Mammary epithelial cell (primary cell): ENCODE measurements around the gene DNAH10.

Experiments used
- CTCF ChIP-seq, 2 donors: IDR thresholded peaks in 1 of 2; conservative IDR thresholded peaks in 1 of 2; 2 replicates each; pipeline ENCODE4 v1.5.1; 2011 to 2012; ENCODE audit warnings: inconsistent platforms in 2 of 2, low read length in 2 of 2, mild to moderate bottlenecking in 2 of 2, control low read depth in 1 of 2, low read depth in 1 of 2; ENCODE audit not compliant: insufficient read depth in 1 of 2; ENCODE audit errors: extremely low read depth in 1 of 2
- EZH2 ChIP-seq: IDR thresholded peaks from 2 replicates; pipeline ENCODE4 v1.6.1; 2012; ENCODE audit warnings: low read length, inconsistent platforms, borderline replicate concordance

DNA sequence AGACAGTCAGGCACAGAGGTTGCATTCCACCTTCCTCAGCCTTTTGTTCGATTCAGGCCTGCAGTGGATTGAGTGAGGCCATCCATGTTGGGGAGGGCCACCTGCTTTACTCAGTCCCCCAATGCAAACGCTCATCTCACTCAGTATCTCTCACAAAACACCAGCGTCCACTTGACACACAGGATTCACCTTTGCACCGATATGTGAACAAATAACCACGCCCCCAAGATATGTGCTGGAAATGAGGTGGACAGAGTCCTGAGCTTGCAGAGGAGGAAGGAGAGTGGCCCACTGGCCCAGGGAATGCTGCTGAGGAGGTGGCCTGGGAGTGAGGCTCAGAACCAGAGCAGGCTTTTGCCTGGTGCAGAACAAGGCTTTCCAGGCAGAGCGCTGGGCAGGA, 60.7 kb downstream of the DNAH10 start:
- no peak for TF ChIP-seq CTCF (conservative IDR thresholded peaks at IDR 0.05 in 1 of 2, IDR thresholded peaks at IDR 0.05 in 1 of 2; ENCODE audit: extremely low read depth in 1 of 2, insufficient read depth in 1 of 2, low read depth in 1 of 2, low read length in 2 of 2)
- TF ChIP-seq EZH2: no peak
